Measurements from ENCODE around the gene MEOX1. TPM values are rescaled to one million over a fixed set of nuclear protein-coding genes. Genes with fewer than 3 reads are reported as not detected.

Gene MEOX1
- total RNA-seq, 4 donors from 2014 or later: 6.9 to 24.3 (median 14.0) TPM

DNA sequence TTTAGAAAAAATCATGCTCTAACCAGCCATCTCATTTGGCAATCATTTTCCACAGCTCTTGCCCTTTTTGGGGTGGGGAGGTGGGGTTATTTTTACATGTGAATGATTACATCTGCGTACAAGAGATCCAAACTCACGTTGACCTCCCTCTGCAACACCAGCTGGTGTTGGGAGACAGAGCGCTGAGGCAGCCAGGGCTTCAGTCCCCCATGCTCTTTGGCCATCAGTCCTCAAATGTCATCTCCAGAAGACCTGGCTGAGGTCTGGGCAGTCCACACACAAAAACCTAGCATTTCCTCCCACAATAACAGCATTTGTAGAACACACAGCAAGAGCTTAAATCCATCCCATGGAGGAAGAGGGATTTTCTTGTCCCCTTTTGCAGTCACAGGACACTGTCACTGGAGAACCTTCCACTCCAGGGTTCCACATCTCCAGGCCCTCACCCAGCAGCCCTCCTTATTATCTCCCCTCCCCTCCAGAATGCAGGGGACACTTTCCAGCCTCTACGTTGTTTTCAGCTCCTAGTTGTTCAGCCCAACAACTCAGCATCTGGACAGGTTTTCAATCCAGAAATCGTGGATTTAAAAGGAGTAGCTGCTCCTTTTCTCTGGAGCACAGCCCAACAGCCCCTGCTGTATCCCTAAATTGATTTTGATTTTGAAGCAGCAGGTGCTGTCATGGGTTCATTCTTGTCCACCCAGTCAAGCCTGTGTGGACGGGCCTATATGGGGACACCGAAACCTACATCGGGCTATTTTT, 21.1 kb downstream of the MEOX1 start:
- Histone ChIP-seq H3K9me3 (no peaks in the 10 kb centered on the region), H3K4me1 (no peaks in the 10 kb centered on the region), H3K4me3 (no peak overlapping the region), H3K36me3 (no peaks in the 10 kb centered on the region), H3K27me3 (no peaks in the 10 kb centered on the region), H3K27ac (peak overlapping the region; percentile 12 to 41)
- intact Hi-C loops (cut with DNase I; ENCODE audit: low total_unique reads): no loop called here
- no peak for DNase-seq
- no peak for TF ChIP-seq POLR2A (IDR thresholded peaks at IDR 0.05)
- TF ChIP-seq, protein P1, sequence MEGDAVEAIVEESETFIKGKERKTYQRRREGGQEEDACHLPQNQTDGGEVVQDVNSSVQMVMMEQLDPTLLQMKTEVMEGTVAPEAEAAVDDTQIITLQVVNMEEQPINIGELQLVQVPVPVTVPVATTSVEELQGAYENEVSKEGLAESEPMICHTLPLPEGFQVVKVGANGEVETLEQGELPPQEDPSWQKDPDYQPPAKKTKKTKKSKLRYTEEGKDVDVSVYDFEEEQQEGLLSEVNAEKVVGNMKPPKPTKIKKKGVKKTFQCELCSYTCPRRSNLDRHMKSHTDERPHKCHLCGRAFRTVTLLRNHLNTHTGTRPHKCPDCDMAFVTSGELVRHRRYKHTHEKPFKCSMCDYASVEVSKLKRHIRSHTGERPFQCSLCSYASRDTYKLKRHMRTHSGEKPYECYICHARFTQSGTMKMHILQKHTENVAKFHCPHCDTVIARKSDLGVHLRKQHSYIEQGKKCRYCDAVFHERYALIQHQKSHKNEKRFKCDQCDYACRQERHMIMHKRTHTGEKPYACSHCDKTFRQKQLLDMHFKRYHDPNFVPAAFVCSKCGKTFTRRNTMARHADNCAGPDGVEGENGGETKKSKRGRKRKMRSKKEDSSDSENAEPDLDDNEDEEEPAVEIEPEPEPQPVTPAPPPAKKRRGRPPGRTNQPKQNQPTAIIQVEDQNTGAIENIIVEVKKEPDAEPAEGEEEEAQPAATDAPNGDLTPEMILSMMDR (IDR thresholded peaks at IDR 0.05): no peak

DNA sequence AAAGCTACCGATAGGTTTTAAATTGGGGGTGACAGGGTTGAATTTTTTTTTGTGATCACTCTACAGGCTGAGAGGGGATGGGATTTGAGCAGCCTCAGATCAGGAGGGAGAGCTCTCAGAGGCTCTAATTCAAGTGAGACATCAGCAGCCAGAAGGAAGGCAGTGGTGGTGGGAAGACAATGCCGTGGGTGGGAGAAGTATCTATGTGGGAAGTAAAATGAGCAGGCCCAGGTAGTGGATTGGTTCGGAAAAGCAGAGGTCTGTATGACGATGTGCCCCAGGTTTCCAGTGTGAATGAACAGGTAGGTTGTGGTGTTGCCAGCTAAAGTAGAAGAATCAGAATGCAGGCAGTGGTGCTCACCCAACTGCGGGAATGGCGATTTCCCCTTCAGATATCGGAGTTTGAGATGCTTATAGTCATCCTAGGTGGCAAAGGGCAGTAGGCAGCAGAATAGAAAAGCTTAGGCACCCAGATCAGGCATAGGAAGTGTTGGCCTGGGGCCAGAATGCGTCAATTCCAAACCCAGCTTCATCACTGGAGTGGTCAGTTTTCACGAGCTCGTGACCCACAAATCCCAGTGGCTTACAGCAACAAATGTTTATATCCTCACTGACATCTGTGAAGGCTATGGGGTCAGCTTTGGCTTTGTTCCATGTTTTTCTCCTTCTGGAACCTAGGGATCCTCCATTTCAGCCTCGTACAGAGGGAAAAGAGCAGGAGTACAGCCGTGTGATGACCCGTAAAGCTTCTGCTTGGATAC, 24.0 kb downstream of the MEOX1 start:
- no peak overlapping the region for H3K27ac ChIP-seq
- no peaks in the 10 kb centered on the region for H3K9me3 ChIP-seq
- H3K4me3 ChIP-seq: no peak overlapping the region
- H3K27me3 ChIP-seq: no peaks in the 10 kb centered on the region
- TF ChIP-seq, protein P1 (IDR thresholded peaks at IDR 0.05): no peak
- TF ChIP-seq POLR2A (IDR thresholded peaks at IDR 0.05): no peak
- no peaks in the 10 kb centered on the region for H3K36me3 ChIP-seq
- H3K4me1 ChIP-seq: peaks cover 0 to 6% of the 10 kb centered on the region in 2 donors
- intact Hi-C loops (cut with DNase I; ENCODE audit: low total_unique reads): no loop called here
- DNase-seq: no peak

DNA sequence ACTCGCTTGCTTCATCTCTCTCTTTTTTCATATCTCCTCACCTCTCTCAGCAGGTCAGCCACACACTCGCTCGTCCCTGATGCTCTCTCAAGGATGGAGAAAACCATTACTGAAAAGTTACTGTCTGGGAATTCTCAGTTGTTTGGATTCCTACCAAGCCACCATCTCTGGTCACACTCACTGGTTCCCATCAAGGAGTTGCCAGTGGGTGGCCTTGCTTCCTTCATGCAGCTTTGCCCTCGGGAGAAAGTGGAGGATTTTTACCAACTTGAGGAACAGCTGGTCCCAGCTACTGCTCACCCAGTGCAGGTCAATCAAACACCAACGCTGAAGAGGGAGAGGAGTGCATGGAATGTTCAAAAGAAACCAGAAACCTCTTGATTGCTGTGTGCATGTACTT, 25.3 kb downstream of the MEOX1 start:
- Histone ChIP-seq H3K27me3 (no peaks in the 10 kb centered on the region), H3K9me3 (no peaks in the 10 kb centered on the region), H3K27ac (no peak overlapping the region), H3K4me1 (peaks cover 0 to 6% of the 10 kb centered on the region in 2 donors), H3K4me3 (no peak overlapping the region), H3K36me3 (no peaks in the 10 kb centered on the region)
- no peak for TF ChIP-seq POLR2A (IDR thresholded peaks at IDR 0.05)
- TF ChIP-seq, protein P1 (IDR thresholded peaks at IDR 0.05): no peak
- DNase-seq: no peak
- intact Hi-C loops (cut with DNase I; ENCODE audit: low total_unique reads): no loop called here

GRCh38 chr17:43634591-43635125, 27.1 kb downstream of the MEOX1 start:
- Histone ChIP-seq H3K36me3 (no peaks in the 10 kb centered on the region), H3K4me3 (no peak overlapping the region), H3K4me1 (peaks cover 0 to 6% of the 10 kb centered on the region in 2 donors), H3K27ac (peak overlapping the region; percentile 23 to 43), H3K9me3 (no peaks in the 10 kb centered on the region), H3K27me3 (no peaks in the 10 kb centered on the region)
- DNase-seq: peak in 1 of 2 donors; percentile 52
- intact Hi-C loops (cut with DNase I; ENCODE audit: low total_unique reads): no loop called here
- TF ChIP-seq, protein P1 (IDR thresholded peaks at IDR 0.05): no peak
- no peak for TF ChIP-seq POLR2A (IDR thresholded peaks at IDR 0.05)

- Histone ChIP-seq H3K9me3 (no peaks in the 10 kb centered on the region), H3K27ac (no peak overlapping the region), H3K27me3 (no peaks in the 10 kb centered on the region), H3K4me1 (peaks cover 0 to 6% of the 10 kb centered on the region in 2 donors), H3K36me3 (no peaks in the 10 kb centered on the region), H3K4me3 (no peak overlapping the region)
- no peak for DNase-seq
- intact Hi-C loops (cut with DNase I; ENCODE audit: low total_unique reads): no loop called here
- TF ChIP-seq POLR2A (IDR thresholded peaks at IDR 0.05): no peak
- TF ChIP-seq, protein P1 (IDR thresholded peaks at IDR 0.05): no peak
These were observed 29.5 kb downstream of the MEOX1 start for GRCh38 chr17:43632221-43632620.
